GM21528 (cell line): ENCODE results near the gene SPOCK1.
"Not testable (repeated sequence)": the region's sequence is repeated elsewhere in the genome, so short reads cannot be mapped to it uniquely, and the experiment has no call there.

ENCODE experiments used
- ATAC-seq: cut with Tn5 transposase; IDR thresholded peaks from one replicate; pipeline ENCODE4 v1.9.1; 2021; ENCODE audit warnings: mild to moderate bottlenecking, moderate library complexity; ENCODE audit not compliant: unreplicated experiment, low FRiP score

Gene SPOCK1

DNA sequence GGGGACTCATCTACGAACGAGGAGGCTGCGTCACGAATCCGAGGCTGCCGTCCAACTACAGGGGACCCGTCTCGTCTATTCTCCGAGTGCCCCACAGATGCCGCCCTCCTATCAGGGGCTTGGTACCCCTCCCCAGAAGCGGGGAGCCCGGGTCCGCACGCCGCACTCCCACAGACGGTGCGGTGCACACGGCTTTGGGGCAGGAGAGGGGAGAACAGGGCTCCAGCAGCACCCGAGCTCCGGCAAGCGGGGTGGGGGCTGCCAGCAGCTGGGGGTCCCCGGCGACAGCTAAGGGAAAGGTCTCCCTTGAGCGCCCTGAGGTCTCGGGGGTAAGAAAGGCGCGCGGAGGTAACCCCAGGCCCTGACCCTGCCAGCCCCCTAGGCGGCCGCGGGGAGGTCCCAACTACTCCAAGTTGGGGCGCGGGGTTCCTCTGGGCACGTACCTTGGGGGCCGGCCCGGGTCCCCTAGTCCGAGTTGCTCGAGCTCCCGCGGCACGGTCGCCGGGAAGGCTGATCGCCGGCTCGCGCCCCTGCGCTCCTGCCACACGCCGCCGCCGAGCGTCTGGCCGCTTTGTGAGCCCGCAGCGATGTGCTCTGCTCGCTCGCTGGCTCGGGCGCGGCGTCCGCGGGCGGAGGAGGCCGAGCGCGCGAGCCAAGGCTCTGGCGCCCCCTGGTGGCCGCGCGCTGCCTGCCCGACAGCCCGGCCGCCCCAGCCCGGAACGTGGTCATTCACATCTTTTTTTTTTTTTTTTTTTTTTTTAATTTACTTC, at the start of gene SPOCK1:
SPOCK1 (minus strand) TSS at position 591 of the 770 bp plus-strand sequence.
- peak; percentile 86 for ATAC-seq

DNA sequence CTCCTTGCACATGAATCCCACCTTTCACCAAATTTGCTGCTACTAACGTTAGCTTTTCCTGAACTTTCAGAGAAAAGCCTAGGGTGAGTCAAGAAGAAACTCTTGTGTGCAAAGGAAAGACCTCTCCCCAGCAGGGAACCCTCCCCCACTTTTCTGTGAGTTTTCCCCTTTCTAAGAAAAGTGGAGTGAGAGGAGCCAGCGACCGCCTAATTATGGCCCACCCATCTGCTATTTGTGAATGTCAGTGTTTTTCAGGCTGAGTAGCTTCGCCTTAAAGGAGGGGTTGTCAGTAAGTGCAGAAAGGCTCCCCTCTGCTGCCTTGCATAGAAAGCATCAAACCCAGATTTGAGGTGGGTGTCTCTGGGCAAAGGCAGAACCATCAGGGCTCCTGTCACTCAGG, 46.8 kb upstream of the SPOCK1 start:
- no peak for ATAC-seq

DNA sequence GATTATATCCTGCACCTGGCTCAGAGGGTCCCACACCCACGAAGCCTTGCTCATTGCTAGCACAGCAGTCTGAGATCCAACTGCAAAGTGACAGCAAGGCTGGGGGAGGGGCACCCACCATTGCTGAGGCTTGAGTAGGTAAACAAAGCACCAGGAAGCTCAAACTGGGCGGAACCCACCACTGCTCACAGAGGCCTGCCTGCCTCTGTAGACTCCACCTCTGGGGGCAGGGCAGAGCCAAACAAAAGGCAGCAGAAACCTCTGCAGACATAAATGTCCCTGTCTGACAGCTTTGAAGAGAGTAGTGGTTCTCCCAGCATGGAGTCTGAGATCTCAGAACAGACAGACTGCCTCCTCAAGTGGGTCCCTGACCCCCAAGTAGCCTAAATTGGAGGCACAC, 36.3 kb upstream of the SPOCK1 start:
- ATAC-seq = not testable (repeated sequence)

DNA sequence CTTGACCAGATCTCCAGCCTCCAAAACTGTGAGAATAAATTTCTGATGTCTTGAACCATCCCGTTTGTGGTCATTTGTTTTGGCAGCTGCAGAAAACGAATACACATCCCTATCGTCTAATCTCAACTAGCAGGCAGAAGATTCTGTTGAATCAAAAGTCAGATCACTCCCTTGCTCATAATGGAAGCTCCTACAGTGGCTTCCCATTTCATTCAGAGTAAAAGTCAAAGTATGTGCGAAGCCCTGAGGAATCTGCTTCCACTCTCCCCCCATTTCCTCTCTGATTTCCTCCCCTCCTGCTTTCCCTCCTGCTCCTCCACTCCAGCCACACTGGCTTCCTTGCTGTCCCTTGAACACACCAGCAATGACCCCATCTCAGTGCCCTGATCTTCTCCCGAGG, 34.8 kb upstream of the SPOCK1 start:
- no peak for ATAC-seq

DNA sequence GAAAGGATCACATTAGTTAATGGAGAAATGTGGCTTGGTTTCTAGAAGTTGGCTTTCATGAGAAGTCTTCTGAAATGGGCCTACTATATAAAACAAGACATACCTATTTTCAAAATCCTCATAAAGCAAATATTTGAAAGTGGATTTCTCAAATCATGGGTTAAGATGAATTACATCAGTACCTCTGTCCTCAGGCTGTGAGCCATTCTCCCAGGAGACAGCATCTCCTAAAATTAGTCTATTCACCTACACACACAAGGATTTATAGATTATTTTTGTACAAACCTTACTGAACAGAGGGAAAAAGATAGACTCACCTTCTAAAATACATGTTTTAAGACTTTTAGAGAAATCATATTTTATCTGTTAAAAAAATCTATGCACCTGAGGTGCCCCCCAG, 32.1 kb upstream of the SPOCK1 start:
- no peak for ATAC-seq

DNA sequence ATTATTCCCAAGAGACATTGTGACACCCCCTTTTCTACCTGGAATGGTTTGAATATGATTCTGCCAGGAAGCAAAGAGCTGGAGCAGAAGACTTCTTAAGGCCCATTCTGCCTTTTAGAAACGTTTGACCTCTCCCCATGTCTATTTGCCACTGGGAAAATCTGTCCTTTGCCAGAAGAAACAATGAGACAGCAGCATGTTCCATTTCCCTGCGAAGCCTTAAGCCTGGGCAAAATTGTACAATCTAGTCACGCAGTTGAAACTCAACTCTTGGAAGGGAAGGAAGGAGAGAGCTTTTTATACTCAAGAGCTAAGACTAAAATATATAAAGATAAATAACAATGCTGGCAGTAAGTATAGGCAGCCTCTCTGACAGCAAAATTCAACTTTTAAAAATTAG, 22.1 kb upstream of the SPOCK1 start:
- ATAC-seq = no peak

DNA sequence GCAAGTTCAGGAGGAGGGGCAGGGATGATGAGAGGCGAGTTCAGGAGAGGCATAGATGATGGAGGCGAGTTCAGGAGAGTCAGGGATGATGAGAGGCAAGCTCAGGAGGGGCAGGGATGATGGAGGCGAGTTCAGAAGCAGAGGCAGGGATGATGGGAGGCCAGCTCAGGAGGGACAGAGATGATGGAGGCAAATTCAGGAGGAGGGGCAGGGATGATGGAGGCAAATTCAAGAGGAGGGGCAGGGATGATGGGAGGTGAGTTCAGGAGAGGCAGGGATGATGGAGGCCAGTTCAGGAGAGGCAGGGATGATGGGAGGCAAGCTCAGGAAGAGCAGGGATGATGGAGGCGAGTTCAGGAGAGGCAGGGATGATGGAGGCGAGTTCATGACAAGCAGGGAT, 17.8 kb upstream of the SPOCK1 start:
- no peak for ATAC-seq

DNA sequence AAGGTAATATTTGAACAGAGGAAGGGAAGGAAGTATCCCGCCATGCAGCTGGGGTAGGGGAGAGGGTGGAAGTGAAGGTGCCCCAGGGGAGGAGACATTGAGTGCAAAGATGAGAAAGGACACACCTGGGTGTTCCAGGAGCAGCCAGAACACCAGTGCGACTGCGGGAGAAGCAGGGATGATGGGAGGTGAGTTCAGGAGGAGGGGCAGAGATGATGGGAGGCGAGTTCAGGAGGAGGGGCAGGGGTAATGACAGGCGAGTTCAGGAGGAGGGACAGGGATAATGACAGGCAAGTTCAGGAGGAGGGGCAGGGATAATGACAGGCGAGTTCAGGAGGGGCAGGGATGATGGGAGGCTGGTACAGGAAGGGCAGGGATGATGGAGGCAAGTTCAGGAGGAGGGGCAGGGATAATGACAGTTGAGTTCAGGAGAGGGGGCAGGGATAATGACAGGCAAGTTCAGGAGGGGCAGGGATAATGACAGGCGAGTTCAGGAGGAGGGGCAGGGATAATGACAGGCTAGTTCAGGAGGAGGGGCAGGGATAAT, 17.2 kb upstream of the SPOCK1 start:
- ATAC-seq = no peak

DNA sequence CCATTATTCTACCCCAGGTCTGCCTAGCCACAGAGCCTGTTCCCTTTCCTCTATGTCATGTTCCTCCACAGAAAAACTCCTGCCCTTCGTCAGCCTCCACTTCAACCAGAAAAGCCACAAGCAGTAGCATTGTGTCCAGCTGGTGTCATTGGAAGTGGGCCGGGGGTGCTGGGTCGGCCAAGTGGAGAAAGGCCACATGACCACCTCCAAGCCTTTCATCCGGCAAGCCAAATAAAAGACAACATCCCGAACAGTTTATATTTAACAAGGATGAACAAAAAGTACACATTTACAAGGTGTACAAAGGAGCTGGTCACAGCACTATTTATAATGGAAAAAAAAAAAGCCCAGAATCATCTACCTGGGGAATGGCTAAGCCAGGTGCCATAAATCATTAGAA, 16.1 kb upstream of the SPOCK1 start:
- no peak for ATAC-seq

DNA sequence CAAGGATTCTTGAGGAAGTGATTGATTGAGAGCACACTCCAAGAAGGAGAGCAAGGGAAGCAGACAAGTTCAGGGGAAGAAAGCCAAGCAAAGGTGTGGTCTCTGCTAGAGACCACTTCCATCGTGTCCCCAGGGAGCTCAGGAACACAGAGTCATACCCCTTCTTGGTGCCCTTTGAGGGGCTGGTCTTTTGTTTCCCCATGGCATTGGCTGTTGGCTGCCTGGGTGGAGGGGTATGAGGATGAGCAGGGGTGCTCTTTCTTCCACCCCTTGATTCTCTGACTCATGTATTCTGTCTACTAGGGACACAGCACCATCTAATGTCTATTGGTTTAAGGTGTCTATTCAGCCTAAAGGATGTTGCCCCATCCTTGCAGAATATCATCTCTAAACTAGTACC, 11.5 kb upstream of the SPOCK1 start:
- ATAC-seq = no peak

DNA sequence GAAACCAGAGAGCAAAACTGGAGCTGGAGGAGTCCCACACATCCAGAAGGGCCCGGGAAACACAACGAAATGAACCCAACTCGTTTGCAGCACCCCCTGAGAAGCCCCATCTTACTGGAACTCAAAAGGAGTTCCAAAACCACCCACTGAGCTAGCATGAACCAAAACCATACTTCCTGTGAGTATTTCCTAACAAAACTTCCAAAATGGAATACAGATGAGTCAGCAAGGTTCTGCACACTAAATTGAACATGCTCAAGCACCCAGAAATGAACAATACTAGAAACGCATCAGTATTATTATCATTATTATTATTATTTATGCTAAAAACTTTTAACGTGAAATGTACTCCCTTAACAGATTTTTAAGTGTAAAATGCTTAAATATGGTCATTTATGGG, 8.0 kb upstream of the SPOCK1 start:
- ATAC-seq = no peak

DNA sequence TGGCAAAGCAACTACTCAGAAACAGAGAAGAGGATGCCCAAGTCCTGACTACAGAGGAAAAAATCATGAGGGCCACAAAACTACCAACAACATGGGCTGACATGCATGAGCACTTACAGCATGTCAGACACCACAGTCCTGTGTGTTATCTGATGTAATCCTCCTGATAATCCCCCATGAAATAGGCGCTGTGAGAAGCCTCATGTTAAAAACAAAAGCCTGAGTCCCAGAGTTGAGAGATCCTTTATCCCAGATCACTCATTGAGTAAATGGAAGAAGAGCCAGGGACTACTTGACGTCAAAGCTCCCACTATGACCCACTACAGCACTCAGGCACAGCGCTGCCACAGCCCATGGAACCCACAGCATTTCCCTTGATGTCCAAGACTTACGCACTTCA, 7.2 kb upstream of the SPOCK1 start:
- no peak for ATAC-seq

DNA sequence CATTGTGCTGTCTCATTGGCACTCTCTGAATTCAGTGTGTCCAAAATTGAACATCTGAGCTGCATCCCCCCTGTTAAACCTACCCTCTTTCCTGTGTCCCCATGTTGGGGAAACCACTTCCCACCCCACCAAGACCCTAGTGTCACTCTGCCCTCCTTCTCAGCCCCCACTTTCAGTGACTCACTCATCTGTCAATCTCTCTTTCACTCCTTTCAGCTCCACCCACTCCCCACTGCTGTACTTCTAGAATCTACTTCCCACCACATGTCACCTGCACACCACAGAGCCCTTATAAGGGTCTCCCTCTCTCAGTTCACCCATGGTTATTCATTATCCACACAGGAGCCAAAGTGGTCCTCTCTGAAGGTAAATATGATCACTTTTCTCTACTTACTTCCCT, 5.8 kb upstream of the SPOCK1 start:
- ATAC-seq = no peak

DNA sequence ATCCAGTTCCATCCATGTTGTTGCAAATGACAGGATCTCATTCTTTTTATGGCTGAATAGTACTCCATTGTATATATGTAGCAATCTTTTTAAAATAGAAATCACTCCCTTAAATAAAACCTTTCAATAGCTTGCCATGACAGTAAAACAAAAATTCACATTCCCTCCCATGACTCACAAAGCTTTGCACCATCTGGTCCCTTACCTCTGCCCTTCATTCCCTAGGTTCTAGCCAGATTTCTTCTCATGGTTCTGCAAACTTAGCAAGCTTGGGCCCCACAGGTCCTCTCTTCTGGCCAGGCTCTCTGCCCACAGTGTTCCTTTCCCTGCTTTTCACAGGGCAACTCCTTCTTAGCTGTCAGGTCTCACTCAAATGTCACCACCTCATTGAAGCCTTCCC, 4.3 kb upstream of the SPOCK1 start:
- no peak for ATAC-seq

DNA sequence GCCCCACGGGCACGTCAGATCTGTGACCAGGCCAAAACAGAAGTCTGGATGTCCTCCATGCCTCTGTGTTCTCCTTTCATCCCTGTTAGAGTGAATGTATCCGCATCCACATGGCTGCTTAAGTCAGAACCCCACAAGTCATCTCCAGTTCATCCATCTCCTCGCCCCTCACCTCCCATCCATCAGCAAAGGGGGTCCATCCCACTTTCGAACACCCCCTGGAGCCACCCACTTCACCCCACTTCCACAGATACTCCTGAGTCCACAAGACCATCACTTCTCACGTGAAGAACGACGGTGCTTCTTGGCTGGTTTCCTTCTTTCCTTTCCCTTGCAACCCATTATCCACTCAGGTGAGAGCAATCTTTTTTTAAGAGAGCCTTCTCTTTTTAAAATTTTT, 3.5 kb upstream of the SPOCK1 start:
- no peak for ATAC-seq

DNA sequence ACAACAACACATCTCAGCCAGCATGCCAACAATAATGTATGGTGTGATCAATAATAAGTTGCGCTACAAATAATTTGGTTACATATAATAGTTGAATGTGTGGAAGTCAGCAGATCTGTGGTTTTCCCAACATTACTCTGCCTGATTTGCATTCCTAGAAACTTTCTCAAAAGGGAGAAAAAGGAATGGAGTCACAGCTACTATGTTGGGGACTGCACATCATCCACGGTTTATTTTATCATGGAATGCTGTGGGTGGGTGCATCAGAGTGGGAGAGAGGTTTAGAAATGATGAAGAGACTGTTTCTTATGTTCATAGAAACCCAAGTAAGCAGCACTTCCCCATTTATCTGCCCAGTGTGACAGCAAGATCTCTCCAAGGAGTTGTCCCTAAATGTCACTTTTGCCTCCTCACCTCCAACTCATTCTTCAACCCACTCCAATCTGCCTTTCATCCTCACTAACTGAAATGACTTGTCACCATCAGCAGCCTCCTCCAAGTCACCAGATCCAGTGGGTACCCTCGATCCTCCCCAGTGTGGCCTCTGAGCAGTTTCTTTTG, 2.8 kb upstream of the SPOCK1 start:
- ATAC-seq = no peak

DNA sequence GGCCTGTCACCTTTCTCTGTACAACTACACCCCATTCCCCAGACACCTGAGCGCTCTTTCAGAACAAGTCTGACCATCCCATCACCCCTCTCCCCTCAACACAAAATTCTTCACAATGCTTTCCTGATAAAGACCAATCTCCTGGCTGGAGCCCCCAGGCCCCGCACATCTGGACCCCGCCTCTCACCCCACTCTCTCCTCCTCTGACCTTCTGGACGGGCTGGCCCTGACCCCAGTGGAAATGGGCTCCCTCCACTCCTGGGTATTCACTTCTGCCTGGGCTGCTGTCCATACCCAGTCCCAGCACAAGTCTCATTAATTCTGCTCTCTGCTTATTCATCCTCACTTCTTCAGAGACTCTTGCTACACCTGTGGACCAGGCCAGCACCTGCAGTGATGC, 2.1 kb upstream of the SPOCK1 start:
- ATAC-seq = no peak

DNA sequence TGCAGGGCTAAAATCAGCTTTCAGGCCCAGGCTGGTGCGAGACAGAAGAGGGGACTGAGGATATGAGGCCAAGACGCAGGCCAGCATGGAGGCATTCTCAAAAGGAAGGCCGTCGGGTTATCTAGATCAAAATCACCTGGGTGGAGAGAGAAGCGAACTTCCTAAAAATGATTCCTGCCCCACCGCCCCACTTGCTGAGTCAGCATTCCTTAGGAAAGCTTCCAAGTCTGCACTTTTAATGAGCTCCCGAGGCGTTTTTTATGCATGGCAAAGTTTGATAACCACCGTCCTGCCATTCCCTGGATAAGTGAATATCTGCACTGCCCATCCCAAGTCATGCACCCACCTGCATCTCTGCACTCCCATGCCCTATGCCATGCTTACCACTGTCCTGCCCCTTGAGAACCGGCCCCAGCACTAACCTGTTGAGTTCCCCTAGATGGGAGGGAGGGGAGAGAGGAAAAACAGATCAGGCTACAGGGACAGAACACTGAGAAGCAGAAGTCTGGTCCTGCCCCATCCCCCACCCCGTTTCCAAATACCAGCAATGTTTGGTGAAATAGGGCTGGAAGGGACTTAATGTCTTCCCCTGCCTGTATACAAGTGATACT, 1.6 kb upstream of the SPOCK1 start:
- no peak for ATAC-seq

DNA sequence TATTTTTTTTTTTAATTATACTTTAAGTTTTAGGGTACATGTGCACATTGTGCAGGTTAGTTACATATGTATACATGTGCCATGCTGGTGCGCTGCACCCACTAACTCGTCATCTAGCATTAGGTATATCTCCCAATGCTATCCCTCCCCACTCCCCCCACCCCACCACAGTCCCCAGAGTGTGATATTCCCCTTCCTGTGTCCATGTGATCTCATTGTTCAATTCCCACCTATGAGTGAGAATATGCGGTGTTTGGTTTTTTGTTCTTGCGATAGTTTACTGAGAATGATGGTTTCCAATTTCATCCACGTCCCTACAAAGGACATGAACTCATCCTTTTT, 351 bp upstream of the SPOCK1 start:
- not testable (repeated sequence) for ATAC-seq

DNA sequence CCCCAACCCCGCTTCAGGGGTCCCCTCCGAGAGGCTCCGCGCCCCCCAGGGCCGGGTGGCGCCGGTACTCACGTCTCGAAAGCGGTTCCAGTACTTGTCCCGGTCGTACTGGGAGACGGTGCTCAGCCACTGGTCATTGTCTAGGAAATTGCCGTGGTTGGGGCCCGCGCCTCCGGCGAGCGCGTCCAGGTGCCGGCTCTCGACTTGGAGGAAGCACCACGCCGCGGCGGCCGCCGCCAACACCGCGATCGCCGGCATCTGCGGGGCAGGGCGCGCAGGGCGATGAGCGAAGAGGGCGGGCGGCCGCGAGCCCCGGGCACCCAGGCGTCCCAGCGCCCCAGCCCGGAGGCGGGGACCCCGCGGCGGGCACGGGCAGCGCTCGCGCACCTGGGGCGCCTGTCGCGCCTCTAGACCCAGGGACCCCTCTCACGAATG, 808 bp downstream of the SPOCK1 start:
- no peak for ATAC-seq

DNA sequence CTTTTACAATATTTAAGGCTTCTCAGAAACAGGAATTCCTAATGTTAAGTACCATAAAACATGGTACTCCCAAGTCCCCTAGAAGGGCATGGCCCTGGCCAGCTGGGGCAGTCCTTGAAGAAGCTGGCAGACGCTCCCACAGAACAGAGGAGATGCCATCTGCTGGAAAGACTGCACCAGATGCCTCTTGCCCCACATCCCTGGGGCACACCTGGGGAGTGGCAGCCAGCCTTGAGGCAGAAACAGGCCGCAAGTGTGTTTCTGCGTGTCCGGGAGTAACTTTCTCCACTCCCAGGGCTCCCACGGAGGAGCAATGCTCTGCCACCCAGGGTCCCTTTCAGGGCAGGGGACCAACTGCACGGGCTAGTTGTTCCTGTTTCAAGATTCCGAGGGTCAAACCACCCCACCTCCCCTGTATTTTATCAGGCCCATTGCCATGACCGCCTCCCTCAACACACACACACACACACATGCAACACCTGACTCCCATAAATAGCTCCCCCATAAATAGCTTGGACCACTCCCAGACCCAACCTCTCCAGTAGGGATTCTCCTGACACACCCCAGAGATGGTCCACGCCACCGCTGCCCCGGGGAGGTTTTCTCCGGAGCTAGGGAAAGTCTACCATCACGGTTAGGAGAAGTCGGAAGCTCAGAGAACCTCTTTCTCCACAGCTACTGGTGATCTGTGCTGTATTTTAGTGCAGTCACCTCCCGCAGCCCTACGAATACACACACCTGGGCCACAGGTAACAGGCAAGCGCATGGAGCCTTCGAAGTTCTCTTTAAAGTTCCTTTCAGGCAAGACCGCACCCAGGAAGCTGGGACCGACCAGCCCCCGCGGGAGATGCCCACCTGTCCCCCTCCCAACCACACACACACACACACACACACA, 1.5 kb downstream of the SPOCK1 start:
- no peak for ATAC-seq
